ENCODE results near the gene PCSK5. TPM values are rescaled to one million over a fixed set of nuclear protein-coding genes. Genes with fewer than 3 reads are reported as not detected.

The PCSK5 gene
- polyA plus RNA-seq, 1 donor from 2014 or later, result 1.7 TPM

DNA sequence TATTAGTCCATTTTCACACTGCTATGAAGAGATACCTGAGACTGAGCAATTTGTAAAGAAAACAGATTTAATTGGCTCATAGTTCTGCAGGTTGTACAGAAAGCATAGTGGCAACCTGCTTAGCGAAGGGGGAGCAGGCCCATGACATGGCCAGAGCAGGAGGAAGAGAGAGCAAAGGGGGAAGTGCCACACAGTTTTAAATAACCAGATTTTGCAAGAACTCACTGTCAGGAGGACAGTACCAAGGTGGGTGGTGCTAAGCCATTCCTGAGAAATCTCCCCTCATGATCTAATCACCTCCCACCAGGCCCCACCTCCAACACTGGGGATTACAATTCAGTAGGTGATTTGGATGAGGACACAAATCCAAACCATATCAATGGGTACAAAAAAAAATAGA lies 16.8 kb upstream of the PCSK5 start:
- no peak overlapping the region for H3K4me3 ChIP-seq (ENCODE audit: low read length)
- H3K9me2 ChIP-seq (ENCODE audit: insufficient read depth, low read length), result no peaks in the 10 kb centered on the region
- H3K9me3 ChIP-seq (ENCODE audit: low read length), result no peaks in the 10 kb centered on the region
- no peaks in the 10 kb centered on the region for H3K36me3 ChIP-seq (ENCODE audit: insufficient read depth, low read length)
- no peaks in the 10 kb centered on the region for H3K27me3 ChIP-seq (ENCODE audit: insufficient read depth, low read depth, low read length)
- no peak overlapping the region for H3K9ac ChIP-seq (ENCODE audit: low read length)
- H3K4me2 ChIP-seq (ENCODE audit: low read length), result no peak overlapping the region
- no peak overlapping the region for H2AFZ ChIP-seq (ENCODE audit: low read depth, low read length)
- H3F3A ChIP-seq (ENCODE audit: insufficient read depth, low read length, poor library complexity, severe bottlenecking), result no peaks in the 10 kb centered on the region
- H3K27ac ChIP-seq (ENCODE audit: low read length), result no peak overlapping the region
- TF ChIP-seq REST (IDR thresholded peaks at IDR 0.05; ENCODE audit: borderline replicate concordance) (no peak), CTCF (IDR thresholded peaks at IDR 0.05; ENCODE audit: poor library complexity, severe bottlenecking) (no peak), EP300 (conservative IDR thresholded peaks at IDR 0.05; ENCODE audit: poor library complexity, severe bottlenecking) (no peak), POLR2AphosphoS5 (IDR thresholded peaks at IDR 0.05) (no peak), RAD21 (conservative IDR thresholded peaks at IDR 0.05) (no peak)
- no peaks in the 10 kb centered on the region for H3K79me2 ChIP-seq (replicated peaks; ENCODE audit: insufficient read depth, low read length)
- H4K20me1 ChIP-seq (ENCODE audit: insufficient read depth), result no peaks in the 10 kb centered on the region

DNA sequence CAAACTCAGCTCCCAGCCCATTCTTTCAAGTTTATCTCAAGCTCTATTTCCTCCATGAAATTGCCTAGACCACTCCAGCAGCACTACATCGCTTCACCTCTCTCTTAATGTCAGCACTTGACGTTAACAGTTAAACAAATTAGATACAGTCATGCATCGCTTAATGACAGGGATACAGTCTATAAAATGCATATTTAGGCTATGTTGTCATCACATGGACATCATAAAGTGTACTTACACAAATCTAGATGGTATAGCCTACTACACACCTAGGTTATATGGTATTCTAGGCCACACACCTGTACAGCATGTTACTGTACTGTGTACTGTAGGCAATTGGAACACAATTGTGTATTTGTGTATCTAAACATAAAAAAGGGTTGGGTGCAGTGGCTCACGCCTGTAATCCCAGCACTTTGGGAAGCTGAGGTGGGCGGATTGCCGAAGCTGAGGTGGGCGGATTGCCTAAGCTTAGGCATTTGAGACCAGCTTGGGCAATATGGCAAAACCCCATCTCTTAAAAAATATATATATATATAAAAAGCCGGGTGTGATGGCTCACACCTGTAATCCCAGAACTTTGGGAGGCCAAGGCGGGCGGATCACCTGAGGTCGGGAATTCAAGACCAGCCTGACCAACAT lies 13.4 kb upstream of the PCSK5 start:
- no peaks in the 10 kb centered on the region for H3K9me2 ChIP-seq (ENCODE audit: insufficient read depth, low read length)
- no peaks in the 10 kb centered on the region for H3K9me3 ChIP-seq (ENCODE audit: low read length)
- TF ChIP-seq EP300 (conservative IDR thresholded peaks at IDR 0.05; ENCODE audit: poor library complexity, severe bottlenecking), result no peak
- TF ChIP-seq CTCF (IDR thresholded peaks at IDR 0.05; ENCODE audit: poor library complexity, severe bottlenecking), result no peak
- no peak for TF ChIP-seq REST (IDR thresholded peaks at IDR 0.05; ENCODE audit: borderline replicate concordance)
- TF ChIP-seq SMC3 (conservative IDR thresholded peaks at IDR 0.05; ENCODE audit: poor library complexity), result no peak
- TF ChIP-seq POLR2AphosphoS5 (IDR thresholded peaks at IDR 0.05), result no peak
- no peak for TF ChIP-seq MXI1 (conservative IDR thresholded peaks at IDR 0.05; ENCODE audit: poor library complexity, severe bottlenecking)
- TF ChIP-seq TAF1 (IDR thresholded peaks at IDR 0.05; ENCODE audit: low read depth), result no peak
- TF ChIP-seq RAD21 (conservative IDR thresholded peaks at IDR 0.05), result no peak
- no peak for TF ChIP-seq EZH2 (IDR thresholded peaks at IDR 0.05; ENCODE audit: borderline replicate concordance, insufficient read depth, low read length, poor library complexity, severe bottlenecking)
- no peak overlapping the region for H3K4me2 ChIP-seq (ENCODE audit: low read length)
- no peaks in the 10 kb centered on the region for H3K27me3 ChIP-seq (ENCODE audit: insufficient read depth, low read depth, low read length)
- no peaks in the 10 kb centered on the region for H3K79me2 ChIP-seq (replicated peaks; ENCODE audit: insufficient read depth, low read length)
- H2AFZ ChIP-seq (ENCODE audit: low read depth, low read length), result no peak overlapping the region
- H3K9ac ChIP-seq (ENCODE audit: low read length), result no peak overlapping the region
- no peak overlapping the region for H3K27ac ChIP-seq (ENCODE audit: low read length)
- no peaks in the 10 kb centered on the region for H4K20me1 ChIP-seq (ENCODE audit: insufficient read depth)
- no peak overlapping the region for H3K4me3 ChIP-seq (ENCODE audit: low read length)
- no peaks in the 10 kb centered on the region for H3K36me3 ChIP-seq (ENCODE audit: insufficient read depth, low read length)
- no peaks in the 10 kb centered on the region for H3F3A ChIP-seq (ENCODE audit: insufficient read depth, low read length, poor library complexity, severe bottlenecking)

All from neural cell (in vitro differentiated cells).